HCT116 (cell line): ENCODE measurements around the gene ETFA. TPM values are rescaled to one million over a fixed set of nuclear protein-coding genes. Genes with fewer than 3 reads are reported as not detected.

Source experiments
- ATAC-seq: fragments of 200-7000 bp; cut with Tn5 transposase; 2 replicates; pipeline ENCODE4 v1.9.1; 2020; ENCODE audit warnings: mild to moderate bottlenecking, moderate library complexity
- BruUV-seq: library from RNA; stranded (reverse); fragments of 400-500 nt; replicated peaks from 2 replicates; lab custom pipeline; 2021; lab: Mats Ljungman, UMichigan
- CTCF ChIA-PET: fragments of 300-600 bp; sonication (Branson Sonifier 250); formaldehyde crosslinking; loops from one replicate; lab custom pipeline; 2021; ENCODE audit warnings: antibody characterized with exemption; lab: Charles Lee
- POLR2A ChIA-PET: fragments of 300-600, 350-600 bp; sonication (Branson Sonifier 250); formaldehyde crosslinking; loops from one replicate; lab custom pipeline; 2021; ENCODE audit warnings: antibody characterized with exemption; lab: Charles Lee
- RAD21 ChIA-PET, 2 experiments: fragments of 300-600 bp; sonication (Branson Sonifier 250); formaldehyde crosslinking; loops; one replicate each; lab custom pipeline; 2023; ENCODE audit warnings: low total read pairs in 2 of 2; ENCODE audit not compliant: uncharacterized antibody in 2 of 2, unreplicated experiment in 2 of 2, low non-redundant PET in 1 of 2; lab: Charles Lee
- DNase-seq: peaks from one replicate; pipeline ENCODE4 v3.0.0-alpha.2; 2010; ENCODE audit warnings: low read depth, low spot score
- H2AFZ ChIP-seq: fragments of 200-600 bp; shearing (Covaris generic), sonication (generic); 2 replicates; pipeline ENCODE4 v1.6.1; 2017; ENCODE audit warnings: low read depth, mixed run types, mixed read lengths, antibody characterized with exemption, low read length; ENCODE audit not compliant: poor library complexity, severe bottlenecking
- H3K27ac ChIP-seq: 2 replicates; pipeline ENCODE4 v1.5.1; 2012; ENCODE audit warnings: low read depth, low read length
- H3K27me3 ChIP-seq: fragments of 200-600 bp; sonication (generic); 2 replicates; pipeline ENCODE4 v1.6.1; 2016; ENCODE audit warnings: mixed run types, low read length, mixed read lengths; ENCODE audit not compliant: insufficient read depth
- H3K36me3 ChIP-seq, 2 experiments: fragments of 200-500 bp in 1 of 2; fragments of 200-600 bp in 1 of 2; sonication (Bioruptor generic) in 1 of 2; sonication (generic) in 1 of 2; 2 replicates each; pipeline versions ENCODE4 v1.5.1 to v1.6.1; 2014 to 2016; ENCODE audit warnings: low read length in 2 of 2, inconsistent platforms in 1 of 2, mixed read lengths in 1 of 2, mixed run types in 1 of 2; ENCODE audit not compliant: insufficient read depth in 2 of 2, control insufficient read depth in 1 of 2
- H3K4me1 ChIP-seq, 2 experiments: fragments of 200-600 bp in 1 of 2; sonication (generic) in 1 of 2; 2 replicates each; pipeline versions ENCODE4 v1.5.1 to v1.6.1; 2012 to 2017; ENCODE audit warnings: low read length in 2 of 2, inconsistent platforms in 1 of 2, mild to moderate bottlenecking in 1 of 2, mixed read lengths in 1 of 2, mixed run types in 1 of 2, moderate library complexity in 1 of 2; ENCODE audit not compliant: insufficient read depth in 2 of 2, control insufficient read depth in 1 of 2
- H3K4me2 ChIP-seq: fragments of 200-600 bp; sonication (generic); 2 replicates; pipeline ENCODE4 v1.6.1; 2017; ENCODE audit warnings: mixed run types, low read length, mixed read lengths
- H3K4me3 ChIP-seq, 2 experiments: fragments of 200-600 bp in 1 of 2; sonication (generic) in 1 of 2; replicated peaks in 1 of 2; 2 replicates each; pipeline ENCODE4 v1.5.1; 2011 to 2016; ENCODE audit warnings: low read length in 2 of 2, control low read depth in 1 of 2, low read depth in 1 of 2, mild to moderate bottlenecking in 1 of 2, mixed read lengths in 1 of 2, mixed run types in 1 of 2
- H3K79me2 ChIP-seq: fragments of 200-600 bp; sonication (generic); 2 replicates; pipeline ENCODE4 v1.6.1; 2017; ENCODE audit warnings: mild to moderate bottlenecking, mixed run types, low read length, moderate library complexity, mixed read lengths; ENCODE audit not compliant: insufficient read depth
- H3K9ac ChIP-seq: fragments of 200-600 bp; sonication (generic); 2 replicates; pipeline ENCODE4 v1.6.1; 2016; ENCODE audit warnings: low read length, mixed read lengths
- H3K9me2 ChIP-seq: fragments of 200-600 bp; sonication (generic), shearing (Covaris generic); 2 replicates; pipeline ENCODE4 v1.6.1; 2017; ENCODE audit warnings: mixed run types, mild to moderate bottlenecking, moderate library complexity; ENCODE audit not compliant: insufficient read depth
- H3K9me3 ChIP-seq, 2 experiments: fragments of 200-500 bp in 1 of 2; fragments of 200-600 bp in 1 of 2; sonication (Bioruptor generic) in 1 of 2; sonication (generic) in 1 of 2; 2 replicates each; pipeline ENCODE4 v1.6.1; 2014 to 2017; ENCODE audit warnings: low read length in 2 of 2, mixed read lengths in 2 of 2, inconsistent platforms in 1 of 2, low read depth in 1 of 2, mild to moderate bottlenecking in 1 of 2, mixed run types in 1 of 2, moderate library complexity in 1 of 2; ENCODE audit not compliant: control insufficient read depth in 1 of 2, insufficient read depth in 1 of 2
- H4K20me1 ChIP-seq: fragments of 200-600 bp; sonication (generic), shearing (Covaris generic); 2 replicates; pipeline ENCODE4 v1.6.1; 2017; ENCODE audit warnings: mixed run types, mild to moderate bottlenecking, moderate library complexity; ENCODE audit not compliant: insufficient read depth
- EZH2 ChIP-seq: fragments of 200-600 bp; sonication (generic); IDR thresholded peaks from 2 replicates; pipeline ENCODE4 v1.6.1; 2017; ENCODE audit warnings: antibody characterized with exemption, mixed run types
- FOSL1 ChIP-seq: IDR thresholded peaks from 2 replicates; pipeline ENCODE4 v1.6.1; 2012; ENCODE audit warnings: low read depth
- POLR2A ChIP-seq: IDR thresholded peaks from 2 replicates; pipeline ENCODE4 v1.7.0; 2011; ENCODE audit warnings: borderline replicate concordance; ENCODE audit not compliant: insufficient read depth, insufficient read length; ENCODE audit errors: extremely low read depth
- POLR2AphosphoS5 ChIP-seq: IDR thresholded peaks from 2 replicates; pipeline ENCODE4 v1.6.1; 2011; ENCODE audit warnings: mild to moderate bottlenecking, low read depth, low read length, moderate library complexity
- RAD21 ChIP-seq: IDR thresholded peaks from 2 replicates; pipeline ENCODE4 v1.6.1; 2012; ENCODE audit warnings: low read depth, mild to moderate bottlenecking
- REST ChIP-seq: IDR thresholded peaks from 2 replicates; pipeline ENCODE4 v1.6.1; 2012; ENCODE audit warnings: low read depth
- YY1 ChIP-seq: IDR thresholded peaks from 2 replicates; pipeline ENCODE4 v1.6.1; 2011; ENCODE audit warnings: low read length, low read depth, moderate library complexity, mild to moderate bottlenecking; ENCODE audit not compliant: insufficient replicate concordance; ENCODE audit errors: extremely low read depth
- intact Hi-C: fragments of 100-400 bp; cut with micrococcal nuclease; formaldehyde crosslinking; loops from 2 replicates; pipeline ENCODE4 v1.10.0; 2022
- total RNA-seq: library from RNA; stranded (reverse); gene quantifications from one replicate; pipeline ENCODE4 v1.2.1, GENCODE V29; 2021; ENCODE audit not compliant: unreplicated experiment

ETFA gene
- total RNA-seq, 1 experiment from 2014 or later = 144 TPM

- no peak overlapping the region for H3K27ac ChIP-seq
- no TSS peak for BruUV-seq
- H3K27me3 ChIP-seq = no peaks in the 10 kb centered on the region
- intact Hi-C loops = no loop called here
- H3K9me2 ChIP-seq = no peaks in the 10 kb centered on the region
- TF ChIP-seq FOSL1 (no peak), POLR2A (no peak), EZH2 (no peak), REST (no peak), YY1 (no peak), POLR2AphosphoS5 (no peak), RAD21 (no peak)
- ChIA-PET POLR2A (no interaction called here), RAD21 (no interaction called here), CTCF (no interaction called here)
- no peak overlapping the region for H3K4me3 ChIP-seq
- H3K9ac ChIP-seq = no peak overlapping the region
- peaks cover 0 to 10% of the 10 kb centered on the region in 2 experiments; a peak in 2 of 4 replicates for H3K4me1 ChIP-seq
- H2AFZ ChIP-seq = no peak overlapping the region
- H4K20me1 ChIP-seq = no peaks in the 10 kb centered on the region
- ATAC-seq (no peak), DNase-seq (no peak)
- H3K4me2 ChIP-seq = no peak overlapping the region
- H3K36me3 ChIP-seq = no peaks in the 10 kb centered on the region
- no peaks in the 10 kb centered on the region for H3K9me3 ChIP-seq
- no peaks in the 10 kb centered on the region for H3K79me2 ChIP-seq
Observed at GRCh38 chr15:76179023-76179422, 132.2 kb downstream of the ETFA start.
